ENCODE data around the gene KIFAP3.
"Not testable (repeated sequence)": the region's sequence is repeated elsewhere in the genome, so short reads cannot be mapped to it uniquely, and the experiment has no call there.

The KIFAP3 gene

GRCh38 chr1:170074250-170075157 lies at the start of gene KIFAP3:
Gene KIFAP3, minus strand, starts transcription at chr1:170074695. Its CDS starts 228 bp downstream, at chr1:170074467.
- DNase-seq (ENCODE audit: insufficient read length, low spot score) (peak; percentile 96), FAIRE-seq (peak; percentile 80)

GRCh38 chr1:170122366-170122765 lies 47.9 kb upstream of the KIFAP3 start:
- no peak for FAIRE-seq
- DNase-seq (ENCODE audit: insufficient read length, low spot score), result no peak

DNA sequence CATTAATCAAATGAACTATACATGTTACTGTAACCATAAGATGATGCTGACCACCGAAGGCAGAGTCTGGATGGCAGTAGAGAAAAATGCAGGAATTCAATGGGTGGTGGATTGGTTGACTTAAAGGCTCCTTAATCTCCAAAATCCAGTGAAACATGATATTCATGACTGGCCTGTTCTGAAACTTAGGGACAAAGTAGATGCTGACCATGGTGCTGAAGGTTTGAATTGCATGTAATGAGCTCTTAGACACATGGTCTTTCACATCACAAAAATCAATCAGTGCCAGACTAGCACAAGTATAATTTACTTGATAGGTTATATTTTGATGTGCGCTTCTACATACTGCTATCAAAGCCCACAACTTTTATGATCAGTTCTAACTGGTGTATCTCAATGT lies 40.4 kb upstream of the KIFAP3 start:
- no peak for DNase-seq (ENCODE audit: insufficient read length, low spot score)

GRCh38 chr1:170113140-170113539 lies 38.6 kb upstream of the KIFAP3 start:
- DNase-seq (ENCODE audit: insufficient read length, low spot score); FAIRE-seq: not testable (repeated sequence)

More for the DNA sequence above, 40.4 kb upstream of the KIFAP3 start:
- FAIRE-seq, result no peak

DNA sequence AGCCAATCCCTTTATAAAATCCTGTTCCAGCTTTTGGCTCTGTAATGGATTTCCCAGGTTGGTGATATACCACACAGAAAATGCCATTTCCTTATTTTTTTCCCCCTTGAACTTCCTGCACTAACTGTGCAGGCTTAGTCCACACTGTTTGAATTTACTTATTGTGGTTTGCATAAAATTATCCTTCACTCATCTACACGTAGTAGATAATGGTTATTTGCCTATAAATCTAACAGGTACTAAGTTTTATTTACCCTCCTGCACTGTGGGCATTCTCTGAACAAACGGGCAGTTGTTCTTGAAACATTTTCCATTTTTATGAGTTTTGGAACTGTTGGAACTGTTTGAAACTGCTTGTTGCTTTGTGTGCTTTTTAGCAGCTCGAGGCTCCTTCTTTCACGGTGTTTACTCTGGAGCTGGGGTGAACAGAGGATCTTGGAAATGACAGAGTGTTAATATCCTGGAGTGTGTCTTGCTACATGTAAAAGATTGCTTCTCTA lies 23.0 kb upstream of the KIFAP3 start:
- FAIRE-seq, result no peak

DNA sequence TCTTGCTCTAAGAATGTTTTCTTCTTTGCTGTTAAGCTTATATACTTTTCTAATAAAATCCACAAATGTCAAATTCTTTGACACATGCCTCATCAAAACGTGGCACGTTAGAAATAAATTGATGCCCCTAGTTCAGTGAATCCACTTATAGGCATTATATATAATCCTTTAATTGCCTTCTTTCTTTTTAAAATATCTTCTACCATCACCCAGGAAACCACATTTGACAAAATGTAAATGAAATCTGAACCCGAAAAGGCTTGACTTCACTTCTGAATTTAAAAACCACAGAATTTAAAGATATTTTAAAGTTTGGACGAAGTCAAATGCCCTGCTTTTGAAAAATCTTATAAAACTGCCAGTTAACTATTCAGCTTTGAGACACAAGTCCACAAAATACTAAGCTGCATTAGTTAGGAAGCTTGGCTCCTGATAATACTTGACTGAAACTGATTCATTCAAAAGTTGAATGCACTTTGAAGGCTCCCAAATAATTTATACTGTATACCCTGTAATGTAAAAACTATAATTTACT lies 22.4 kb upstream of the KIFAP3 start:
- FAIRE-seq, result no peak

More for the DNA sequence above, 23.0 kb upstream of the KIFAP3 start:
- no peak for DNase-seq (ENCODE audit: insufficient read length, low spot score)

DNA sequence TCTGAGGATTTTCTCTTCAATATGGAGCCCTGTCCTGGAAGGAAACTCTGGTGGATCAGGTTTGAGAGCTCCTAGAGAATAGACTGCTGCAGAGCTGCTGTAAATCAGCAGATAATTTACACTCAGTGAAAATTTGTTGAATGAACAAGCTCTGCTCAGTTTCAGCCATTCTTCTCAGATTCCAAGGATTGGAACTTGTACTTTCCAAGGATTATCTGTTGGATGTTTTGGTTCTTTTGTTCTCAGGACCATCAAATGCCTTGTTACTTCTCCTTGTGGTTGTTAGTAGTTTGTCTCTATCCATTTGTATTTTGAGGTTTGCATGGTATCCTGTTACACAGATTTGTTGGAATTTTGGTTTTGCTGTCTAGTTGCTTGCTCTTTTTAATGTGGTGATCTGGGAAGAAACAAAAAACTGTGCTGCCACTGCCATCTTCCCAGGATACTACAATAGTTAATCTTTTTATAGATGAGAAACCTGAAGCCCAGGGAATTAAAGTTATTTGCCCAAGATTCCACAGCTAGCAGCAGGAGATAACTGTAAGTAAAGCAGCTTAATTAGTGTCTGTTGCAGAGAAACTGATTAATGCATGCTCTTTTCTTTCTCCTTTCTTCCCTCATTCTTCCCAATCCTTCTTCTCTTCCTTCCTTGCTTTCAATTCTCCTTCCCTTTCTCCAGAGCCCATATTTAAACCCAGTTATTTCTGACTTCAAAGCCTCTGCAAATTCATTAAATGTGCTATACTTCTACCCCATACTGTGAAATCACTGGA lies 21.7 kb upstream of the KIFAP3 start:
- DNase-seq (ENCODE audit: insufficient read length, low spot score) (no peak), FAIRE-seq (no peak)

More for the DNA sequence above, 22.4 kb upstream of the KIFAP3 start:
- no peak for DNase-seq (ENCODE audit: insufficient read length, low spot score)

DNA sequence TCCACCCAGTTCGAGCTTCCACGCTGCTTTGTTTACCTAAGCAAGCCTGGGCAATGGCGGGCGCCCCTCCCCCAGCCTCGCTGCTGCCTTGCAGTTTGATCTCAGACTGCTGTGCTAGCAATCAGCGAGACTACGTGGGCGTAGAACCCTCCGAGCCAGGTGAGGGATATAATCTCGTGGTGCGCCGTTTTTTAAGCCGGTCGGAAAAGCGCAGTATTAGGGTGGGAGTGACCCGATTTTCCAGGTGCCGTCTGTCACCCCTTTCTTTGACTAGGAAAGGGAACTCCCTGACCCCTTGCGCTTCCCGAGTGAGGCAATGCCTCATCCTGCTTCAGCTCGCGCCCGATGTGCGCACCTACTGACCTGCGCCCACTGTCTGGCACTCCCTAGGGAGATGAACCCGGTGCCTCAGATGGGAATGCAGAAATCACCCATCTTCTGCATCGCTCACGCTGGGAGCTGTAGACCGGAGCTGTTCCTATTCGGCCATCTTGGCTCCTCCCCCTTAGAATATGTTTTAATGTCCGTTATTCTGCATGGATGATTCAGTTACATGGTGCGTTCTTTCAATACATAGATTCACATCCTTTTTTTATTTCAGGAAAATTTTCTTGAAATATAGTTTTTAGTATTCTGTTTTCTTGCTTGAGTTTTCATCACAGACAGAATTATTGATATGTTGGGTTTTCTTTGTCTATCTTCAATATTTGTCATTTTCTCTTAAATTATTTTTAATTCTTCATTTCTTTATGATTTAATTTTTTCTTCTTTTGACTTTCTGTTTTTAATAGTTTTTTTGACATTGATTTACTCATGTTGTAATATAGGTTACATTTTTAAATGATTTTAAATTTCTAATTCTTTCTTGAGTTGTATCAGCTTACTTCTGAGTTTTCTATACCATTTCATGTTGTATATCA lies 20.5 kb upstream of the KIFAP3 start:
- not testable (repeated sequence) for DNase-seq (ENCODE audit: insufficient read length, low spot score); FAIRE-seq

- DNase-seq (ENCODE audit: insufficient read length, low spot score), result no peak
- no peak for FAIRE-seq
These were observed 12.0 kb upstream of the KIFAP3 start for GRCh38 chr1:170086399-170087032.

- DNase-seq (ENCODE audit: insufficient read length, low spot score) (no peak), FAIRE-seq (no peak)
These were observed 10.6 kb upstream of the KIFAP3 start for GRCh38 chr1:170085091-170085490.

GRCh38 chr1:170078610-170079189 lies 4.2 kb upstream of the KIFAP3 start:
- no peak for DNase-seq (ENCODE audit: insufficient read length, low spot score)
- no peak for FAIRE-seq

DNA sequence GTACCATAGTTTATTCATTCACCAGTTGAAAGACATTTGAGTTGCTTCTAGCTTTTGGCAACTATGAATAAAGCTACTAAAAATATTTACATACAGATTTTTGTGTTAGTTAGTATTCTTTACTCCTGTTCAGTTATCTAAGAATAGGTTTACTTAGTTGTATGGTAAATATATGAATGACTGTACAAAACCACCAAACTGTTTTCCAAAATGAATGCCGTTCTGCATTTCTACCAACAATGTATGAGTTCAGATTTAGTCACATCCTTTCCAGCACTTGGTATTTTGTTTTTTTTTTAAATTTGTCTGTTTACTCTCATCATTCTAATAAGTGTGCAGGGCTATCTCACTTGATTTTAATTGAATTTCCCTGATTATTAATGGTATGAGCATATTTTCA lies 3.4 kb upstream of the KIFAP3 start:
- DNase-seq (ENCODE audit: insufficient read length, low spot score), result no peak
- no peak for FAIRE-seq

DNA sequence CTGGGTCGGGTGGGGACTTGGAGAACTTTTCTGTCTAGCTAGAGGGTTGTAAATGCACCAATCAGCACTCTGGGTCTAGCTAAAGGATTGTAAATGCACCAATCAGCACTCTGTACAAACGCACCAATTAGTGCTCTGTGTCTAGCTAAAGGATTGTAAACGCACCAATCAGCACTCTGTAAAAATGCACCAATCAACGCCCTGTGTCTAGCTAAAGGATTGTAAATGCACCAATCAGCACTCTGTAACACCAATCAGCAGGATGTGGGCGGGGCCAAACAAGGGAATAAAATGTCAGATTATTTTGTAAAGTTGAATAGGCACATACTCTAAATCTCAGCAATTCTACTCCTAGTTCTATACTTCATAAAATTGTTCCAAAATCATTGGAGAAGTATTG lies 2.5 kb upstream of the KIFAP3 start:
- DNase-seq (ENCODE audit: insufficient read length, low spot score); FAIRE-seq: not testable (repeated sequence)

GRCh38 chr1:170076199-170076598 lies 1.7 kb upstream of the KIFAP3 start:
- no peak for DNase-seq (ENCODE audit: insufficient read length, low spot score)
- no peak for FAIRE-seq

GRCh38 chr1:170075186-170075585 lies 691 bp upstream of the KIFAP3 start:
- no peak for FAIRE-seq

DNA sequence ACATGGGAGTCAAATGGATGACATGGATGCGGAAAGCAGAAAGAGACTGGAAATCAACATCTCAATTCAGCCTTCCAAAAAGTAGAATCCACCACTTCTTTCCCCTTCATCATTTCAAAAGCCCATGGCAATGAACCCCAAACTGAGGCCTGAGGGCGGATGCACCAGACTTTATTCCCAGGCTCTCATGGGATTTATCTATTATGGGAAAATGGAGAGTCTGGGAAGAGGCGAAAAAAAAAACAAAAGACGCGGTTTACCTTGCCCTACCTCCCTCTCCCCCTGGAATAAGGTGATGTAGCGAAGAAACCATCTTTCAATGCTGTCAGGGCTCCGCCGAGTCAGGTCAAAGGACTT lies 624 bp downstream of the KIFAP3 start:
- DNase-seq (ENCODE audit: insufficient read length, low spot score), result no peak
- no peak for FAIRE-seq

More at GRCh38 chr1:170075186-170075585, 691 bp upstream of the KIFAP3 start:
- no peak for DNase-seq (ENCODE audit: insufficient read length, low spot score)

- DNase-seq (ENCODE audit: insufficient read length, low spot score) (no peak), FAIRE-seq (no peak)
These were observed 3.1 kb downstream of the KIFAP3 start for GRCh38 chr1:170071378-170071777.

- FAIRE-seq (no peak), DNase-seq (ENCODE audit: insufficient read length, low spot score) (no peak)
These were observed 5.6 kb downstream of the KIFAP3 start for GRCh38 chr1:170068923-170069322.

GRCh38 chr1:170067253-170067819 lies 7.2 kb downstream of the KIFAP3 start:
- no peak for FAIRE-seq
- no peak for DNase-seq (ENCODE audit: insufficient read length, low spot score)
